Keratinocyte (primary cell): ENCODE results near the gene ASPN. TPM values are rescaled to one million over a fixed set of nuclear protein-coding genes. Genes with fewer than 3 reads are reported as not detected.

ENCODE experiments used
- DNase-seq: peaks from one replicate; pipeline ENCODE4 v3.0.0-alpha.2; 2011; ENCODE audit warnings: low read depth, missing footprints, low spot score
- FAIRE-seq: peaks from 2 replicates; lab custom pipeline; 2011; peaks lifted over from hg19 to GRCh38; lab: Jason Lieb, UNC
- H2AFZ ChIP-seq: 2 replicates; pipeline ENCODE4 v1.6.0; 2012; ENCODE audit warnings: low read length, control low read depth, inconsistent platforms; ENCODE audit not compliant: control insufficient read depth
- H3K27ac ChIP-seq: 2 replicates; pipeline ENCODE4 v1.5.1; 2011; ENCODE audit warnings: low read length; ENCODE audit not compliant: control insufficient read depth, insufficient read depth
- H3K27me3 ChIP-seq: 3 replicates; pipeline ENCODE4 v1.6.0; 2011; ENCODE audit warnings: low read length; ENCODE audit not compliant: control insufficient read depth, insufficient read depth; ENCODE audit errors: extremely low read depth
- H3K36me3 ChIP-seq, 2 experiments: 2 replicates in 1 of 2; 3 replicates in 1 of 2; pipeline ENCODE4 v1.5.1; 2011; ENCODE audit warnings: low read length in 2 of 2, mild to moderate bottlenecking in 1 of 2; ENCODE audit not compliant: control insufficient read depth in 2 of 2, insufficient read depth in 2 of 2; ENCODE audit errors: extremely low read depth in 1 of 2
- H3K4me1 ChIP-seq: 3 replicates; pipeline ENCODE4 v1.5.1; 2011; ENCODE audit warnings: low read length; ENCODE audit not compliant: control insufficient read depth, insufficient read depth; ENCODE audit errors: extremely low read depth
- H3K4me2 ChIP-seq: 3 replicates; pipeline ENCODE4 v1.6.0; 2011; ENCODE audit warnings: low read depth, low read length; ENCODE audit not compliant: control insufficient read depth, insufficient read depth; ENCODE audit errors: extremely low read depth
- H3K4me3 ChIP-seq, 3 experiments: fragments of 200-600 bp in 1 of 3; sonication (generic) in 1 of 3; 2 replicates in 2 of 3; 3 replicates in 1 of 3; pipeline ENCODE4 v1.5.1; 2011 to 2016; ENCODE audit warnings: low read length in 3 of 3, mild to moderate bottlenecking in 3 of 3, control low read depth in 2 of 3, inconsistent platforms in 1 of 3, low read depth in 1 of 3, mixed read lengths in 1 of 3, mixed run types in 1 of 3, moderate library complexity in 1 of 3; ENCODE audit not compliant: control insufficient read depth in 2 of 3, insufficient read depth in 2 of 3; ENCODE audit errors: extremely low read depth in 1 of 3
- H3K79me2 ChIP-seq: 2 replicates; pipeline ENCODE4 v1.6.0; 2012; ENCODE audit warnings: low read length; ENCODE audit not compliant: control insufficient read depth, insufficient read depth
- H3K9ac ChIP-seq: 3 replicates; pipeline ENCODE4 v1.6.0; 2011; ENCODE audit warnings: low read length; ENCODE audit not compliant: control insufficient read depth, insufficient read depth; ENCODE audit errors: extremely low read depth
- H3K9me1 ChIP-seq: 3 replicates; pipeline ENCODE4 v1.6.0; 2011; ENCODE audit warnings: low read length; ENCODE audit not compliant: control insufficient read depth, insufficient read depth; ENCODE audit errors: extremely low read depth
- H3K9me3 ChIP-seq: 2 replicates; pipeline ENCODE4 v1.5.1; 2012; ENCODE audit warnings: low read depth, low read length; ENCODE audit not compliant: control insufficient read depth
- H4K20me1 ChIP-seq: 3 replicates; pipeline ENCODE4 v1.6.0; 2011; ENCODE audit warnings: low read length; ENCODE audit not compliant: control insufficient read depth, insufficient read depth; ENCODE audit errors: extremely low read depth
- CTCF ChIP-seq, 3 experiments: IDR thresholded peaks in 1 of 3; conservative IDR thresholded peaks in 1 of 3; optimal IDR thresholded peaks in 1 of 3; 2 replicates in 2 of 3; 3 replicates in 1 of 3; pipeline versions ENCODE3 to v1.5.1; 2011; ENCODE audit warnings: low read length in 3 of 3, mild to moderate bottlenecking in 3 of 3, moderate library complexity in 2 of 3, control low read depth in 1 of 3, inconsistent platforms in 1 of 3; ENCODE audit not compliant: insufficient read depth in 2 of 3; ENCODE audit errors: extremely low read depth in 1 of 3
- EZH2 ChIP-seq: IDR thresholded peaks from one replicate; pipeline ENCODE4 v1.6.1; 2012; ENCODE audit warnings: inconsistent platforms, mild to moderate bottlenecking, low read length, moderate library complexity
- dilution Hi-C: fragments of 300-500 bp; cut with MboI; formaldehyde crosslinking; loops from one replicate; pipeline ENCODE4 v1.7.0; 2020; ENCODE audit warnings: low sequenced_read_pairs; ENCODE audit not compliant: extremely low pct_ligation_motif_present
- polyA plus RNA-seq, 5 experiments: library from polyadenylated mRNA; depleted of rRNA in 3 of 5; stranded (reverse) in 3 of 5; stranded (forward) in 1 of 5; unstranded in 1 of 5; fragments of >200 nt; gene quantifications; 1 replicate in 1 of 5; 2 replicates in 3 of 5; 3 replicates in 1 of 5; pipeline versions ENCODE4 v1.2.1 to v1.2.3, GENCODE V29; 2011 to 2012; ENCODE audit warnings: missing spikeins in 2 of 5, low read depth in 1 of 5, low replicate concordance in 1 of 5

Gene ASPN
- polyA plus RNA-seq, 1 donor (not counting 4 experiments of a cell fraction or from before 2014, with no cell fraction given), result 0.63 TPM

GRCh38 chr9:92432350-92432749 is 50.0 kb downstream of the ASPN start:
- Histone ChIP-seq H3K4me1 (no peaks in the 10 kb centered on the region), H4K20me1 (no peaks in the 10 kb centered on the region), H3K27me3 (no peaks in the 10 kb centered on the region), H3K79me2 (no peaks in the 10 kb centered on the region), H3K9me3 (no peaks in the 10 kb centered on the region), H3K4me2 (no peak overlapping the region), H3K9ac (no peak overlapping the region), H3K36me3 (no peaks in the 10 kb centered on the region), H2AFZ (no peak overlapping the region), H3K4me3 (no peak overlapping the region), H3K9me1 (no peaks in the 10 kb centered on the region), H3K27ac (no peak overlapping the region)
- no peak for TF ChIP-seq CTCF (optimal IDR thresholded peaks at IDR 0.05 in 1 of 3, IDR thresholded peaks at IDR 0.05 in 1 of 3, conservative IDR thresholded peaks at IDR 0.05 in 1 of 3; ENCODE audit: extremely low read depth in 1 of 3, insufficient read depth in 2 of 3, low read length in 3 of 3)
- TF ChIP-seq EZH2, result no peak
- dilution Hi-C loops, result no loop called here
- FAIRE-seq (no peak), DNase-seq (no peak)

GRCh38 chr9:92429836-92430235 is 52.5 kb downstream of the ASPN start:
- Histone ChIP-seq H3K4me3 (no peak overlapping the region), H3K4me1 (no peaks in the 10 kb centered on the region), H3K9ac (no peak overlapping the region), H3K4me2 (no peak overlapping the region), H3K9me1 (no peaks in the 10 kb centered on the region), H3K36me3 (no peaks in the 10 kb centered on the region), H3K27me3 (no peaks in the 10 kb centered on the region), H4K20me1 (no peaks in the 10 kb centered on the region), H2AFZ (no peak overlapping the region), H3K9me3 (no peaks in the 10 kb centered on the region), H3K79me2 (no peaks in the 10 kb centered on the region), H3K27ac (no peak overlapping the region)
- FAIRE-seq (no peak), DNase-seq (no peak)
- dilution Hi-C loops, result no loop called here
- TF ChIP-seq EZH2 (no peak), CTCF (optimal IDR thresholded peaks at IDR 0.05 in 1 of 3, IDR thresholded peaks at IDR 0.05 in 1 of 3, conservative IDR thresholded peaks at IDR 0.05 in 1 of 3; ENCODE audit: extremely low read depth in 1 of 3, insufficient read depth in 2 of 3, low read length in 3 of 3) (no peak)
